Neural cell (in vitro differentiated cells): ENCODE measurements around the gene ZNF862.

Experiments used
- SMC3 ChIP-seq: fragments of 450-650 bp; conservative IDR thresholded peaks from 2 replicates; pipeline ENCODE4 v1.6.1; 2014; ENCODE audit warnings: antibody characterized with exemption, mild to moderate bottlenecking, moderate library complexity; ENCODE audit not compliant: poor library complexity
- TF ChIP-seq, protein P1 (sequence below): IDR thresholded peaks from 2 replicates; pipeline ENCODE4 v1.6.1; 2012; ENCODE audit warnings: borderline replicate concordance
- TF ChIP-seq, protein P2 (sequence below): fragments of 450-650 bp; IDR thresholded peaks from 2 replicates; pipeline ENCODE4 v1.5.1; 2014; ENCODE audit warnings: antibody characterized with exemption, mild to moderate bottlenecking, moderate library complexity; ENCODE audit not compliant: poor library complexity, severe bottlenecking

DNA sequence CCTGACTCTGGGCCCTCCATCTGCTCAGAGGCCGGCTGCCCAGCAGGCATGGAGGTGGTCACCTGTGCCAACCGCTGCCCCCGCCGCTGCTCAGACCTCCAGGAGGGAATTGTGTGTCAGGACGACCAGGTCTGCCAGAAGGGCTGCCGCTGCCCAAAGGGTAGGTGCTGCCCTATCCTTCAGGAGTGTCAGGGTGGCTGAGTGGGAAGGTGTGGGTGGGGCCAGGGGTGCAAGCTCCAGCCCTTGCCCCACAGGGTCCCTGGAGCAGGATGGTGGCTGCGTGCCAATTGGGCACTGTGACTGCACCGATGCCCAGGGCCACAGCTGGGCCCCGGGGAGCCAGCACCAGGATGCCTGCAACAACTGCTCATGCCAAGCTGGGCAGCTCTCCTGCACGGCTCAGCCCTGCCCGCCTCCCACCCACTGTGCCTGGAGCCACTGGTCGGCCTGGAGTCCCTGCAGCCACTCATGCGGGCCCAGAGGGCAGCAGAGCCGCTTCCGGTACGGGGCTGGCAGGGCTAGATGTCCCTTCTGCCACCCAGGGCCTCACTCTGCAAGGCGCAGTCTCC, 17.5 kb upstream of the ZNF862 start:
- TF ChIP-seq, protein P1, sequence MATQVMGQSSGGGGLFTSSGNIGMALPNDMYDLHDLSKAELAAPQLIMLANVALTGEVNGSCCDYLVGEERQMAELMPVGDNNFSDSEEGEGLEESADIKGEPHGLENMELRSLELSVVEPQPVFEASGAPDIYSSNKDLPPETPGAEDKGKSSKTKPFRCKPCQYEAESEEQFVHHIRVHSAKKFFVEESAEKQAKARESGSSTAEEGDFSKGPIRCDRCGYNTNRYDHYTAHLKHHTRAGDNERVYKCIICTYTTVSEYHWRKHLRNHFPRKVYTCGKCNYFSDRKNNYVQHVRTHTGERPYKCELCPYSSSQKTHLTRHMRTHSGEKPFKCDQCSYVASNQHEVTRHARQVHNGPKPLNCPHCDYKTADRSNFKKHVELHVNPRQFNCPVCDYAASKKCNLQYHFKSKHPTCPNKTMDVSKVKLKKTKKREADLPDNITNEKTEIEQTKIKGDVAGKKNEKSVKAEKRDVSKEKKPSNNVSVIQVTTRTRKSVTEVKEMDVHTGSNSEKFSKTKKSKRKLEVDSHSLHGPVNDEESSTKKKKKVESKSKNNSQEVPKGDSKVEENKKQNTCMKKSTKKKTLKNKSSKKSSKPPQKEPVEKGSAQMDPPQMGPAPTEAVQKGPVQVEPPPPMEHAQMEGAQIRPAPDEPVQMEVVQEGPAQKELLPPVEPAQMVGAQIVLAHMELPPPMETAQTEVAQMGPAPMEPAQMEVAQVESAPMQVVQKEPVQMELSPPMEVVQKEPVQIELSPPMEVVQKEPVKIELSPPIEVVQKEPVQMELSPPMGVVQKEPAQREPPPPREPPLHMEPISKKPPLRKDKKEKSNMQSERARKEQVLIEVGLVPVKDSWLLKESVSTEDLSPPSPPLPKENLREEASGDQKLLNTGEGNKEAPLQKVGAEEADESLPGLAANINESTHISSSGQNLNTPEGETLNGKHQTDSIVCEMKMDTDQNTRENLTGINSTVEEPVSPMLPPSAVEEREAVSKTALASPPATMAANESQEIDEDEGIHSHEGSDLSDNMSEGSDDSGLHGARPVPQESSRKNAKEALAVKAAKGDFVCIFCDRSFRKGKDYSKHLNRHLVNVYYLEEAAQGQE: no peak
- TF ChIP-seq, protein P2, sequence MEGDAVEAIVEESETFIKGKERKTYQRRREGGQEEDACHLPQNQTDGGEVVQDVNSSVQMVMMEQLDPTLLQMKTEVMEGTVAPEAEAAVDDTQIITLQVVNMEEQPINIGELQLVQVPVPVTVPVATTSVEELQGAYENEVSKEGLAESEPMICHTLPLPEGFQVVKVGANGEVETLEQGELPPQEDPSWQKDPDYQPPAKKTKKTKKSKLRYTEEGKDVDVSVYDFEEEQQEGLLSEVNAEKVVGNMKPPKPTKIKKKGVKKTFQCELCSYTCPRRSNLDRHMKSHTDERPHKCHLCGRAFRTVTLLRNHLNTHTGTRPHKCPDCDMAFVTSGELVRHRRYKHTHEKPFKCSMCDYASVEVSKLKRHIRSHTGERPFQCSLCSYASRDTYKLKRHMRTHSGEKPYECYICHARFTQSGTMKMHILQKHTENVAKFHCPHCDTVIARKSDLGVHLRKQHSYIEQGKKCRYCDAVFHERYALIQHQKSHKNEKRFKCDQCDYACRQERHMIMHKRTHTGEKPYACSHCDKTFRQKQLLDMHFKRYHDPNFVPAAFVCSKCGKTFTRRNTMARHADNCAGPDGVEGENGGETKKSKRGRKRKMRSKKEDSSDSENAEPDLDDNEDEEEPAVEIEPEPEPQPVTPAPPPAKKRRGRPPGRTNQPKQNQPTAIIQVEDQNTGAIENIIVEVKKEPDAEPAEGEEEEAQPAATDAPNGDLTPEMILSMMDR: no peak
- no peak for TF ChIP-seq SMC3
